Smooth muscle cell (in vitro differentiated cells): ENCODE results near the gene CYTH3. TPM values are rescaled to one million over a fixed set of nuclear protein-coding genes. Genes with fewer than 3 reads are reported as not detected.

Experiments used
- DNase-seq: peaks from one replicate; lab custom pipeline; 2025; ENCODE audit not compliant: unreplicated experiment; lab: John Stamatoyannopoulos, UW
- H2AFZ ChIP-seq: fragments of 200-600 bp; sonication (generic); 2 replicates; pipeline ENCODE4 v1.6.0; 2016; ENCODE audit warnings: antibody characterized with exemption, low read depth, mild to moderate bottlenecking
- H3F3A ChIP-seq: fragments of 200-600 bp; sonication (generic); 2 replicates; pipeline ENCODE4 v1.6.0; 2017; ENCODE audit warnings: antibody characterized with exemption, low read depth
- H3K27ac ChIP-seq: fragments of 200-600 bp; sonication (generic); 2 replicates; pipeline ENCODE4 v1.5.1; 2016; ENCODE audit warnings: low read depth, mild to moderate bottlenecking
- H3K27me3 ChIP-seq: fragments of 200-600 bp; sonication (generic); 2 replicates; pipeline ENCODE4 v1.6.1; 2016; ENCODE audit warnings: low read depth, mild to moderate bottlenecking
- H3K36me3 ChIP-seq: fragments of 200-600 bp; sonication (generic); 2 replicates; pipeline ENCODE4 v1.5.1; 2016; ENCODE audit warnings: low read depth
- H3K4me1 ChIP-seq: fragments of 200-600 bp; sonication (generic); 2 replicates; pipeline ENCODE4 v1.5.1; 2016; ENCODE audit warnings: low read depth
- H3K4me2 ChIP-seq: fragments of 200-600 bp; sonication (generic); 2 replicates; pipeline ENCODE4 v1.6.0; 2016; ENCODE audit warnings: mild to moderate bottlenecking
- H3K4me3 ChIP-seq: fragments of 200-600 bp; sonication (generic); 2 replicates; pipeline ENCODE4 v1.5.1; 2016; ENCODE audit warnings: mild to moderate bottlenecking
- H3K79me2 ChIP-seq: fragments of 200-600 bp; sonication (generic); 2 replicates; pipeline ENCODE4 v1.6.0; 2016; ENCODE audit warnings: low read depth, mild to moderate bottlenecking
- H3K9ac ChIP-seq: fragments of 200-600 bp; sonication (generic); 2 replicates; pipeline ENCODE4 v1.6.0; 2016; ENCODE audit warnings: low read depth
- H3K9me3 ChIP-seq: fragments of 200-600 bp; sonication (generic); replicated peaks from 2 replicates; pipeline ENCODE4 v1.5.1; 2016; ENCODE audit warnings: low read depth
- H4K20me1 ChIP-seq: fragments of 200-600 bp; sonication (generic); 2 replicates; pipeline ENCODE4 v1.6.0; 2016; ENCODE audit warnings: low read depth
- WGBS: methylation state at CpG from one replicate; pipeline ENCODE4 v1.1.7; 2016; ENCODE audit warnings: low lambda C conversion rate; 5-methylcytosine and 5-hydroxymethylcytosine counted together
- polyA plus RNA-seq: library from polyadenylated mRNA; unstranded; fragments of >200 nt; fragmentation: Nextera tagmentation; extraction: Ambion mirVana; gene quantifications from 2 replicates; pipeline ENCODE4 v1.2.1, GENCODE V29; 2016
- total RNA-seq: library from RNA; depleted of rRNA; stranded (reverse); fragments of >200 nt; gene quantifications from 2 replicates; pipeline ENCODE4 v1.2.3, GENCODE V29; 2014
- TF ChIP-seq, protein P1 (sequence below): fragments of 200-600 bp; sonication (generic); IDR thresholded peaks from 2 replicates; pipeline ENCODE4 v1.5.1; 2017; ENCODE audit warnings: borderline replicate concordance, mild to moderate bottlenecking, antibody characterized with exemption; ENCODE audit not compliant: insufficient read depth, poor library complexity, severe bottlenecking

Gene CYTH3
- total and polyA plus RNA-seq, 2 experiments from 2014 or later: 7.6 to 11.4 TPM

- Histone ChIP-seq H3K9me3 (no peaks in the 10 kb centered on the region), H3K27ac (peak overlapping the region; percentile 84), H2AFZ (no peak overlapping the region), H3K4me3 (no peak overlapping the region), H3K9ac (no peak overlapping the region), H4K20me1 (peaks cover 10% of the 10 kb centered on the region), H3K36me3 (no peaks in the 10 kb centered on the region), H3K4me1 (peaks cover 40% of the 10 kb centered on the region), H3K27me3 (no peaks in the 10 kb centered on the region), H3K4me2 (peak overlapping the region; percentile 32), H3F3A (peaks cover 19% of the 10 kb centered on the region), H3K79me2 (peaks cover 39% of the 10 kb centered on the region)
- DNase-seq: no peak
- 64% methylated on average over 4 of the region's 4 CpGs for WGBS
- TF ChIP-seq, protein P1, sequence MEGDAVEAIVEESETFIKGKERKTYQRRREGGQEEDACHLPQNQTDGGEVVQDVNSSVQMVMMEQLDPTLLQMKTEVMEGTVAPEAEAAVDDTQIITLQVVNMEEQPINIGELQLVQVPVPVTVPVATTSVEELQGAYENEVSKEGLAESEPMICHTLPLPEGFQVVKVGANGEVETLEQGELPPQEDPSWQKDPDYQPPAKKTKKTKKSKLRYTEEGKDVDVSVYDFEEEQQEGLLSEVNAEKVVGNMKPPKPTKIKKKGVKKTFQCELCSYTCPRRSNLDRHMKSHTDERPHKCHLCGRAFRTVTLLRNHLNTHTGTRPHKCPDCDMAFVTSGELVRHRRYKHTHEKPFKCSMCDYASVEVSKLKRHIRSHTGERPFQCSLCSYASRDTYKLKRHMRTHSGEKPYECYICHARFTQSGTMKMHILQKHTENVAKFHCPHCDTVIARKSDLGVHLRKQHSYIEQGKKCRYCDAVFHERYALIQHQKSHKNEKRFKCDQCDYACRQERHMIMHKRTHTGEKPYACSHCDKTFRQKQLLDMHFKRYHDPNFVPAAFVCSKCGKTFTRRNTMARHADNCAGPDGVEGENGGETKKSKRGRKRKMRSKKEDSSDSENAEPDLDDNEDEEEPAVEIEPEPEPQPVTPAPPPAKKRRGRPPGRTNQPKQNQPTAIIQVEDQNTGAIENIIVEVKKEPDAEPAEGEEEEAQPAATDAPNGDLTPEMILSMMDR: no peak
These were observed 17.6 kb downstream of the CYTH3 start for GRCh38 chr7:6254866-6255265.

- no peak for DNase-seq
- peak overlapping the region; percentile 65 for H3K9ac ChIP-seq
- H3K36me3 ChIP-seq: no peaks in the 10 kb centered on the region
- peaks cover 10% of the 10 kb centered on the region for H4K20me1 ChIP-seq
- TF ChIP-seq, protein P1: no peak
- H3K9me3 ChIP-seq: no peaks in the 10 kb centered on the region
- 36% methylated on average over 2 of the region's 2 CpGs for WGBS
- H3K79me2 ChIP-seq: peaks cover 31% of the 10 kb centered on the region
- peak overlapping the region; percentile 91 for H3K27ac ChIP-seq
- peaks cover 32% of the 10 kb centered on the region for H3K4me1 ChIP-seq
- no peak overlapping the region for H2AFZ ChIP-seq
- no peak overlapping the region for H3K4me3 ChIP-seq
- H3K27me3 ChIP-seq: no peaks in the 10 kb centered on the region
- peaks cover 23% of the 10 kb centered on the region for H3F3A ChIP-seq
- peak overlapping the region; percentile 65 for H3K4me2 ChIP-seq
These were observed 19.7 kb downstream of the CYTH3 start for GRCh38 chr7:6252748-6253147.

- WGBS: 34% methylated on average over 5 of the region's 5 CpGs
- Histone ChIP-seq H3K4me3 (no peak overlapping the region), H4K20me1 (peaks cover 10% of the 10 kb centered on the region), H2AFZ (no peak overlapping the region), H3F3A (peaks cover 23% of the 10 kb centered on the region), H3K79me2 (peaks cover 33% of the 10 kb centered on the region), H3K27me3 (no peaks in the 10 kb centered on the region), H3K9ac (peak overlapping the region; percentile 81), H3K9me3 (no peaks in the 10 kb centered on the region), H3K4me2 (peak overlapping the region; percentile 65), H3K36me3 (no peaks in the 10 kb centered on the region), H3K27ac (peak overlapping the region; percentile 91), H3K4me1 (peaks cover 32% of the 10 kb centered on the region)
- TF ChIP-seq, protein P1: no peak
- no peak for DNase-seq
These were observed 20.1 kb downstream of the CYTH3 start for GRCh38 chr7:6252341-6252746.

DNA sequence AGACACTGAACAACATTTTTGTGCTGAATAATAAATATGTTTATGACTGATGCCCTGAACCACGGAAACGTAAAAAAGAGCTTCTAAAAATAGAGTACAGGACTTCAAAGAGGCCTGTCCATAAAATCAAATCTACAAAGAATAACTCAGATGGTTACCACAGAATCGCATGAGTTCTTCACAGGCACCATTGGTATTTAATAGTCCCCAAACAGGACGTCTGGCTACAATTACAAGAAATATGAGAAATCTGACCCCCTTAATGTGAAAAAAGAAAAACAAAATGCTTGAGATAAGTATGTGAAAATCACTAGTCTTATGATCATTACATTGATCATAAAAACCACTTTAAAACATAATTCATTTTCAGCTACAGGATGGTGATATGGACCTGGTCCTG, 20.8 kb downstream of the CYTH3 start:
- Histone ChIP-seq H3K79me2 (peaks cover 38% of the 10 kb centered on the region), H2AFZ (no peak overlapping the region), H3K9ac (peak overlapping the region; percentile 81), H3K4me3 (no peak overlapping the region), H3K27ac (peak overlapping the region; percentile 91), H3K9me3 (no peaks in the 10 kb centered on the region), H3K4me1 (peaks cover 32% of the 10 kb centered on the region), H4K20me1 (peaks cover 10% of the 10 kb centered on the region), H3K36me3 (no peaks in the 10 kb centered on the region), H3K27me3 (no peaks in the 10 kb centered on the region), H3F3A (peaks cover 23% of the 10 kb centered on the region), H3K4me2 (peak overlapping the region; percentile 65)
- no peak for DNase-seq
- WGBS: 9% methylated on average over 4 of the region's 4 CpGs
- TF ChIP-seq, protein P1: no peak
